Esophagus (tissue), 2 donors: ENCODE data around the gene ZDHHC24. TPM values are rescaled to one million over a fixed set of nuclear protein-coding genes. Genes with fewer than 3 reads are reported as not detected.
"Not testable (repeated sequence)": the region's sequence is repeated elsewhere in the genome, so short reads cannot be mapped to it uniquely, and the experiment has no call there.

Experiments
- H3K27ac ChIP-seq, 2 donors: one replicate each; pipeline ENCODE4 v1.5.1; 2013; ENCODE audit warnings: low read depth in 2 of 2, mild to moderate bottlenecking in 2 of 2, inconsistent platforms in 1 of 2, low read length in 1 of 2, moderate library complexity in 1 of 2
- H3K27me3 ChIP-seq, 2 donors: one replicate each; pipeline ENCODE4 v1.6.1; 2013; ENCODE audit warnings: low read length in 2 of 2, control low read depth in 1 of 2, mild to moderate bottlenecking in 1 of 2; ENCODE audit not compliant: insufficient read depth in 2 of 2, control insufficient read depth in 1 of 2
- H3K36me3 ChIP-seq, 2 donors: one replicate each; pipeline ENCODE4 v1.6.1; 2013; ENCODE audit warnings: low read length in 1 of 2; ENCODE audit not compliant: control insufficient read depth in 2 of 2, insufficient read depth in 2 of 2
- H3K4me1 ChIP-seq, 2 donors: one replicate each; pipeline ENCODE4 v1.6.1; 2013; ENCODE audit warnings: low read length in 1 of 2; ENCODE audit not compliant: control insufficient read depth in 2 of 2, insufficient read depth in 2 of 2
- H3K4me3 ChIP-seq, 2 donors: one replicate each; pipeline ENCODE4 v1.5.1; 2013; ENCODE audit warnings: low read length in 2 of 2, mild to moderate bottlenecking in 2 of 2, low read depth in 1 of 2, moderate library complexity in 1 of 2
- H3K9me3 ChIP-seq, 2 donors: one replicate each; pipeline ENCODE4 v1.6.1; 2013; ENCODE audit warnings: mild to moderate bottlenecking in 2 of 2, low read depth in 1 of 2, low read length in 1 of 2, moderate library complexity in 1 of 2; ENCODE audit not compliant: control insufficient read depth in 2 of 2, insufficient read depth in 1 of 2
- WGBS, 2 donors: extraction: QIAGEN DNeasy Blood & Tissue Kit; methylation state at CpG; one replicate each; pipeline ENCODE4 v1.1.7; 2013; 5-methylcytosine and 5-hydroxymethylcytosine counted together
- polyA plus RNA-seq, 2 donors: library from polyadenylated mRNA; stranded (reverse); fragments of 200-250 nt; gene quantifications; one replicate each; pipeline ENCODE4 v1.2.3, GENCODE V29; 2013
- donor health status: healthy with polysubstance abuse.
- donor health status: Bipolar disorder and iron deficiency.

ZDHHC24 gene
- polyA plus RNA-seq, 2 donors = 5.9 to 6.0 TPM

- Histone ChIP-seq H3K4me1 (no peaks in the 10 kb centered on the region), H3K36me3 (no peaks in the 10 kb centered on the region), H3K27ac (no peak overlapping the region), H3K27me3 (no peaks in the 10 kb centered on the region), H3K9me3 (no peaks in the 10 kb centered on the region), H3K4me3 (no peak overlapping the region)
- 55 to 65% methylated on average over 2 of the region's 2 CpGs for WGBS, 2 donors
Measured at GRCh38 chr11:66586136-66586535, 40.3 kb upstream of the ZDHHC24 start.

GRCh38 chr11:66585447-66585846 is 39.6 kb upstream of the ZDHHC24 start:
- H3K27me3 ChIP-seq, H3K9me3 ChIP-seq, H3K36me3 ChIP-seq, H3K27ac ChIP-seq, H3K4me3 ChIP-seq, H3K4me1 ChIP-seq: not testable (repeated sequence)
- WGBS, 2 donors = 86 to 93% methylated on average over 1 of the region's 1 CpG

DNA sequence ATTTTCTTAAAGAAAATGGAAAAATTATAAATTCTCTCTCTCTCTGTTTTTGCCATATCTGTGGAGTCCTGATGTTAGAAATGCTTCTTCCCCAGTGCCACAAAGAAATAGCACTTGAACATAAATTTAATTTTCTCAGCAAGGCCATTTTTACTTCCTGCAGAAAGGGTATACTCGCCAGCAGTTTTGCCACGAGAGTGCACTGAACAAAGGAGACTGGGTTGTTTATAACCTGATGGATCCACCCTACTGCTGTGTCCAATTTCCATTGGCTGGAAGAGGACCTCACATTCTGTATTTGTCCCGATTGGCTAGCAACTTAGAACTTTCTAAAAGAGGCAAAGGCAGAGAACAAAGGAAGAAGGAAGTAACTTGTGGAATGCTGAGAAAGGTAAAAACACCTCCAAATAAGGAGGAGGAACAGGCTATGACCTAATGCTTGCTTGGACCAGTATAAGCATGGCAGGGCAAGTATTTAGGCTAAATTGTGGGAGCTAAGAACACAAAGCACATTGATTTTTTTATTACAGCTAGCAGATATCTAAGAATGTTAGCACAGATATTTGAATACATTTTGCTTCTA is 36.8 kb upstream of the ZDHHC24 start:
- not testable (repeated sequence) for H3K4me1 ChIP-seq, H3K4me3 ChIP-seq, H3K27me3 ChIP-seq, H3K9me3 ChIP-seq, H3K36me3 ChIP-seq, H3K27ac ChIP-seq
- WGBS, 2 donors = 72 to 80% methylated on average over 3 of the region's 3 CpGs

DNA sequence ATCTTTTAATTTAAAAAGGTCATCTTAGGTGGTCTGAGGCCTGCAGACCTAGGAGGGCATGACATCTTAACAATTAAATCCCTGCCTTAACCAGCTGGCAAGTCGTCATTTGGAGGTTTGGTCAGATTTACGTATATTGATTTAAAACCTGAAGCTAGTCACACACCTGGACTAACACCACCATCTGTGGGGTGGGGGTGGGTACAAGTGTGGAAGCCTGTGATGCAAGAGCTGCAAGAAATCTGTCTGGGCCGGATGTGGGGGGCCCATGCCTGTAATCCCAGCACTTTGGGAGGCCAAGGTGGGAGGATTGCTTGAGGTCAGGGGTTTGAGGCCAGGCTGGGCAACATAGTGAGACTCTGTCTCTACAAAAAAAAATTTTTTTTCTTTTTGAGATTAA is 35.4 kb upstream of the ZDHHC24 start:
- WGBS, 2 donors = 79 to 84% methylated on average over 3 of the region's 3 CpGs
- H3K36me3 ChIP-seq = no peaks in the 10 kb centered on the region
- H3K9me3 ChIP-seq = no peaks in the 10 kb centered on the region
- H3K27ac ChIP-seq = no peak overlapping the region
- no peaks in the 10 kb centered on the region for H3K27me3 ChIP-seq
- no peaks in the 10 kb centered on the region for H3K4me1 ChIP-seq
- H3K4me3 ChIP-seq = no peak overlapping the region

DNA sequence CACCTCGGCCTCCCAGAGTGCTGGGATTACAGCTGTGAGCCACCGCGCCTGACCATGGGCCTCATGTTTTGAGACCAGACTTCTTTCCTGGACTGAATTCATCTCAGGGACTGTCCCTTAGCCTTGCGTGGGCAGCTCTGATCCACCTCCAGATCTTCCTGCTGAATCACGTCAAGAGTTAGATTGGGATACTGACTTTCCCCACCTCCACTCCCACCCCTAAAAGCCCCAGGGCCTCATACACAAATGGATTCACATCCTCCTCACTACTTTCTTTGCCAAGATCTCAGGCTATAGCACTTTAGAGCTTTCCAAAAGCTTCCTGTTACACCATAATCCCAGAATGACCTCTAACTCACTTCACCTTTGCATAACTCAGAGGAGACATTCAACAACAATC is 35.0 kb upstream of the ZDHHC24 start:
- Histone ChIP-seq H3K4me1 (no peaks in the 10 kb centered on the region), H3K27ac (no peak overlapping the region), H3K4me3 (no peak overlapping the region), H3K27me3 (no peaks in the 10 kb centered on the region), H3K9me3 (no peaks in the 10 kb centered on the region), H3K36me3 (no peaks in the 10 kb centered on the region)
- WGBS, 2 donors = 69 to 81% methylated on average over 5 of the region's 5 CpGs

DNA sequence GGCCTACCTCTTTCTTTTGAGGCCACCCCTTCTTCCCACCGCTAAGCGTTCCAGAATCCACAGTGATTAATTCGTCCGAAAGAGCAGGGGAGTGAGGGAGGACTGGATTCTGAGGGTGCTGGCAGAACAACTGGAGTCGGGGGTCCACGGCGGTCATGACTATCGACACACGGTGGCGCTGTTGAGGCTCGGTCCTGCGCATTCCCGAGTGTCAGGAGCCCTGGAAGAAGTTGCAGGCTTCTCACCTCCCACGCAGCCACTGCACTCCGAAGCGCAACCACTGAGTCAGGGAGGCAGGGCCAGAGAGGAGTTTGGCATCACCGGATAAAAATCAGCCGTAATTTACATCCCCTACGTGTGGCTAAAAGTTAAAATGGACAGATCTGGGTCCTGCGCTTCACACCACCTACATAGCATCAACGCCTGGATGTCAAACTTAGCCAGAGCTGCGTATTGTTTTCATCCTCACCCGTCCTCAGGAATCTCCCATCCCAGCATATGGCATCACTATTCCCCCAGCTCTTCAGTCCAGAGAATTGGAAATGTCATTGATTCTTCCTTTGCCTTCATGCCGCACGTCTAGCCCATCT is 33.3 kb upstream of the ZDHHC24 start:
- Histone ChIP-seq H3K36me3 (no peaks in the 10 kb centered on the region), H3K9me3 (no peaks in the 10 kb centered on the region), H3K4me3 (no peak overlapping the region), H3K27me3 (no peaks in the 10 kb centered on the region), H3K27ac (no peak overlapping the region), H3K4me1 (no peaks in the 10 kb centered on the region)
- WGBS, 2 donors = 18 to 19% methylated on average over 25 of the region's 25 CpGs

- H3K9me3 ChIP-seq = no peaks in the 10 kb centered on the region
- H3K27ac ChIP-seq = no peak overlapping the region
- 73 to 79% methylated on average over 2 of the region's 2 CpGs for WGBS, 2 donors
- H3K36me3 ChIP-seq = no peaks in the 10 kb centered on the region
- H3K4me1 ChIP-seq = peaks cover 5 to 9% of the 10 kb centered on the region in 2 donors
- H3K4me3 ChIP-seq = no peak overlapping the region
- H3K27me3 ChIP-seq = no peaks in the 10 kb centered on the region
Measured at GRCh38 chr11:66570850-66571180, 25.0 kb upstream of the ZDHHC24 start.

DNA sequence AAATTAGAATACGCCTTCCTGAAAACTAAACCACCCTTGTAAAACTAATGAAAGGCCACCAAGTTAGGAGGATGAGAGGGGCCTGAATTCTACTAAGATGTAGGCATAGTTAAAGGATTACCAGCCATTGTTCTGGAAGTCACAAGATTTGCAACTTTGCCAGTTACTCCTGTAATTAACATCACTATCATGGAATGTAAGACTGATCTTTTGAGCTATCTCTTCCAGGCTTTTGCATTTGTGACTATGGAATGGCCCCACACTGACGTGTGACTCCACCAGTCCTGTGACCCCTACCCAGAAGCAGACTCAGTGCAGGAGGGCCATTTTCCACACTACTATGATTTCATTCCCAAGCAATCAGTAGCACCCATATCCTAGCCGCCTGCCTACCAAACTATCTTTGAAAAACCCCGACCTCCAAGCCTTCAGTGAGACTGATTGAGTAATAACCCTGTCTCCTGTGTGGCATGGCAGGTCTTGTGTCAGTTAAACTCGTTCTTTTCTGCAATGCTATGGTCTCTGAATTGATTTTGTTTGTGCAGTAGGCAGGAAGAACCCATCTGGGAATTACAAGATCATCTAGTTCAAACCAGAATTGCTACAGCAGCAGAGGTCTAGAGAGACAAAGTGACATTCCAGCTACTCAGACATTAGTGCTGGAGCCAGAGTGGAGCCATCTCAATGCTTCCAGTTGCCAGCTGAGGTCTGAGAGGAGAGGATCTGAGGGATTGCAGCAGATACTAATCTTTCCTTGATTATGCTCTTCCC is 24.4 kb upstream of the ZDHHC24 start:
- Histone ChIP-seq H3K27me3 (no peaks in the 10 kb centered on the region), H3K4me3 (no peak overlapping the region), H3K4me1 (peaks cover 5 to 9% of the 10 kb centered on the region in 2 donors), H3K9me3 (no peaks in the 10 kb centered on the region), H3K27ac (no peak overlapping the region), H3K36me3 (no peaks in the 10 kb centered on the region)
- WGBS, 2 donors = 60 to 69% methylated on average over 5 of the region's 5 CpGs

DNA sequence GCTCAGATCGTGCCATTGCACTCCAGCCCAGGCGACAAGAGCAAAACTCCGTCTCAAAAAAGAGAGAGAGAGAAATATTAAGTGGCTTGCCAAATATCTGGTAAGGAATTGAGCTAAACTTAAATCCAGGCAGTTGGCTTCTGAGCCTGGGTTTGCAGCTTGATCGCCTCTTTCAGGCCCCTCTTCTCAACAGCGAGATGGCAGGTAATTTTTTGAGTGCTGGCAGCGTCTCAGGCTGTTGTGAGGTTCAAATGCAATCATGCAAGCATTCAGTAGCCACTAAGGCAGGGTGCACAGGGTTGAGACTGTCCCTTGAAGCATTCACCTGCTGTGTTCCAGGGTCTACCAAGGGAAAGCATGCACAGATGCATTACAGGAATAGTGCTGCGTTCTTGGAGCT is 23.2 kb upstream of the ZDHHC24 start:
- Histone ChIP-seq H3K4me3 (no peak overlapping the region), H3K36me3 (no peaks in the 10 kb centered on the region), H3K4me1 (peaks cover 5 to 9% of the 10 kb centered on the region in 2 donors), H3K27me3 (no peaks in the 10 kb centered on the region), H3K27ac (no peak overlapping the region), H3K9me3 (no peaks in the 10 kb centered on the region)
- WGBS, 2 donors = 85 to 86% methylated on average over 7 of the region's 7 CpGs
